Measurements from ENCODE around the gene TMEM272.

DNA sequence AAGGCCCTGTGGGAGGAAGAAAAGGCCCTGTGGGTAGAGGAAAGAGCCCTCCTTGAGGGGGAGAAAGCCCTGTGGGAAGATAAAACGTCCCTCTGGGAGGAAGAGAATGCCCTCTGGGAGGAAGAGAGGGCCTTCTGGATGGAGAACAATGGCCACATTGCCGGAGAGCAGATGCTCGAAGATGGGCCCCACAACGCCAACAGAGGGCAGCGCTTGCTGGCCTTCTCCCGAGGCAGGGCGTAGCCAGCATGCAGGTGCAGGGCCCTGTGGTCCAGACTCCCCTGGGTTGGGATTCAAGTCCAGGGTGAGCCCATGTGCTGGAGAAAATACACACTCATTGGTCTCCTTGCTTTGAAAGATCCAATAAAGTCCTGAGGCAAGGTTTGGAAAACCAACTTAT lies 20.9 kb upstream of the TMEM272 start:
- TF ChIP-seq YY1 (IDR thresholded peaks at IDR 0.05; ENCODE audit: insufficient read depth, insufficient read length) (no peak), SUZ12 (IDR thresholded peaks at IDR 0.05; ENCODE audit: extremely low read depth, insufficient read depth, insufficient read length) (no peak)

All from NT2/D1 (cell line).